ENCODE data around the gene MYZAP.

MYZAP gene

DNA sequence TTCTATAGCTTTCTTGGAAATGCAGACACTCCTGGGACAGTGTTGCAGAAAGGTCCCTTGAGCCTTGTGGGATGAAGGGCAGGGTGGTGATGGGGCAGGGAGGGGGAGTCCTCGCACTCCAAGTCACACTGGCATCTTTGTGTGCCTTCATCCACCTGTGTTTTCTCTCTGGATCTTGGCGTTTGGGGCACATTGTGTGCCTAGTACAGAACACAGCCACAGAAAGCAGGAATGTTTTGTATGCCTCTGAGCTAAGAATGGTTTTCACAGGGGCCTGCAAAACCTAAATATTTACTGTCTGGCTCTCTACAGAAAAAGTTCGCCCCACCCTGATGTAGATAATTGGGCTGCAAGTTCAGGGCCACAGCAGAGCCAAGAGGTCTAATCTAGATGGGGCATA, 5.7 kb downstream of the MYZAP start:
- Histone ChIP-seq H3K4me3 (ENCODE audit: insufficient read depth in 1 of 2, low read depth in 1 of 2, low read length in 2 of 2) (no peak overlapping the region), H2BK15ac (ENCODE audit: low read depth, poor library complexity, severe bottlenecking) (no peak overlapping the region), H2AFZ (ENCODE audit: low read depth, low read length) (no peak overlapping the region), H3K23ac (ENCODE audit: low read length in 2 of 2) (no peak overlapping the region), H3K79me1 (replicated peaks; ENCODE audit: low read length, poor library complexity, severe bottlenecking) (no peaks in the 10 kb centered on the region), H3K9me3 (ENCODE audit: control insufficient read depth, low read length) (no peaks in the 10 kb centered on the region), H4K8ac (ENCODE audit: low read length) (no peak overlapping the region), H2BK5ac (ENCODE audit: low read depth, low read length, poor library complexity, severe bottlenecking) (no peak overlapping the region), H3K4me1 (ENCODE audit: control insufficient read depth, insufficient read depth, low read depth, low read length) (no peaks in the 10 kb centered on the region), H2BK12ac (ENCODE audit: low read length in 2 of 2) (no peak overlapping the region), H3K9ac (ENCODE audit: low read length) (no peak overlapping the region), H3K27ac (ENCODE audit: low read length, poor library complexity, severe bottlenecking) (no peak overlapping the region), H2BK120ac (ENCODE audit: low read depth, low read length) (no peak overlapping the region), H3K4ac (ENCODE audit: low read depth in 1 of 2, low read length in 2 of 2) (no peak overlapping the region), H4K91ac (ENCODE audit: low read length) (no peak overlapping the region), H2AK5ac (ENCODE audit: low read length, severe bottlenecking) (no peak overlapping the region), H3K14ac (ENCODE audit: low read length in 2 of 2) (no peak overlapping the region), H3K18ac (ENCODE audit: low read depth in 1 of 2, low read length in 2 of 2) (no peak overlapping the region), H3K27me3 (ENCODE audit: control insufficient read depth in 1 of 2, insufficient read depth in 1 of 2, low read length in 2 of 2) (peaks cover 10 to 60% of the 10 kb centered on the region in 2 experiments), H3K36me3 (ENCODE audit: control insufficient read depth in 1 of 2, insufficient read depth in 2 of 2, low read depth in 1 of 2, low read length in 2 of 2) (no peaks in the 10 kb centered on the region), H3K4me2 (ENCODE audit: low read length, poor library complexity, severe bottlenecking) (no peak overlapping the region)
- WGBS: 99% methylated on average over 3 of the region's 3 CpGs
- no peak for DNase-seq

- H3K18ac ChIP-seq (ENCODE audit: low read depth in 1 of 2, low read length in 2 of 2): no peak overlapping the region
- H3K9me3 ChIP-seq (ENCODE audit: control insufficient read depth, low read length): no peaks in the 10 kb centered on the region
- no peak overlapping the region for H2AK5ac ChIP-seq (ENCODE audit: low read length, severe bottlenecking)
- no peak overlapping the region for H3K4ac ChIP-seq (ENCODE audit: low read depth in 1 of 2, low read length in 2 of 2)
- H2BK5ac ChIP-seq (ENCODE audit: low read depth, low read length, poor library complexity, severe bottlenecking): no peak overlapping the region
- H2BK15ac ChIP-seq (ENCODE audit: low read depth, poor library complexity, severe bottlenecking): no peak overlapping the region
- H3K27me3 ChIP-seq (ENCODE audit: control insufficient read depth in 1 of 2, insufficient read depth in 1 of 2, low read length in 2 of 2): peaks cover 10 to 51% of the 10 kb centered on the region in 2 experiments
- H2BK120ac ChIP-seq (ENCODE audit: low read depth, low read length): no peak overlapping the region
- no peaks in the 10 kb centered on the region for H3K79me1 ChIP-seq (replicated peaks; ENCODE audit: low read length, poor library complexity, severe bottlenecking)
- H2AFZ ChIP-seq (ENCODE audit: low read depth, low read length): no peak overlapping the region
- no peak for DNase-seq
- H3K9ac ChIP-seq (ENCODE audit: low read length): no peak overlapping the region
- H3K14ac ChIP-seq (ENCODE audit: low read length in 2 of 2): no peak overlapping the region
- H3K36me3 ChIP-seq (ENCODE audit: control insufficient read depth in 1 of 2, insufficient read depth in 2 of 2, low read depth in 1 of 2, low read length in 2 of 2): no peaks in the 10 kb centered on the region
- H3K23ac ChIP-seq (ENCODE audit: low read length in 2 of 2): no peak overlapping the region
- H3K4me2 ChIP-seq (ENCODE audit: low read length, poor library complexity, severe bottlenecking): no peak overlapping the region
- H3K4me3 ChIP-seq (ENCODE audit: insufficient read depth in 1 of 2, low read depth in 1 of 2, low read length in 2 of 2): no peak overlapping the region
- no peak overlapping the region for H2BK12ac ChIP-seq (ENCODE audit: low read length in 2 of 2)
- no peak overlapping the region for H4K91ac ChIP-seq (ENCODE audit: low read length)
- no peaks in the 10 kb centered on the region for H3K4me1 ChIP-seq (ENCODE audit: control insufficient read depth, insufficient read depth, low read depth, low read length)
- H4K8ac ChIP-seq (ENCODE audit: low read length): no peak overlapping the region
- WGBS: 90% methylated on average over 5 of the region's 5 CpGs
- H3K27ac ChIP-seq (ENCODE audit: low read length, poor library complexity, severe bottlenecking): no peak overlapping the region
Observed at GRCh38 chr15:57598346-57598745, 6.6 kb downstream of the MYZAP start.

GRCh38 chr15:57599296-57599810, 7.6 kb downstream of the MYZAP start:
- no peak overlapping the region for H2BK5ac ChIP-seq (ENCODE audit: low read depth, low read length, poor library complexity, severe bottlenecking)
- H3K14ac ChIP-seq (ENCODE audit: low read length in 2 of 2): no peak overlapping the region
- no peak overlapping the region for H3K9ac ChIP-seq (ENCODE audit: low read length)
- H3K4me3 ChIP-seq (ENCODE audit: insufficient read depth in 1 of 2, low read depth in 1 of 2, low read length in 2 of 2): no peak overlapping the region
- H4K91ac ChIP-seq (ENCODE audit: low read length): no peak overlapping the region
- no peak overlapping the region for H2BK120ac ChIP-seq (ENCODE audit: low read depth, low read length)
- H2AK5ac ChIP-seq (ENCODE audit: low read length, severe bottlenecking): no peak overlapping the region
- H3K4me1 ChIP-seq (ENCODE audit: control insufficient read depth, insufficient read depth, low read depth, low read length): no peaks in the 10 kb centered on the region
- H3K79me1 ChIP-seq (replicated peaks; ENCODE audit: low read length, poor library complexity, severe bottlenecking): no peaks in the 10 kb centered on the region
- H2BK12ac ChIP-seq (ENCODE audit: low read length in 2 of 2): no peak overlapping the region
- no peak overlapping the region for H3K4me2 ChIP-seq (ENCODE audit: low read length, poor library complexity, severe bottlenecking)
- no peaks in the 10 kb centered on the region for H3K36me3 ChIP-seq (ENCODE audit: control insufficient read depth in 1 of 2, insufficient read depth in 2 of 2, low read depth in 1 of 2, low read length in 2 of 2)
- no peak overlapping the region for H2BK15ac ChIP-seq (ENCODE audit: low read depth, poor library complexity, severe bottlenecking)
- H3K23ac ChIP-seq (ENCODE audit: low read length in 2 of 2): no peak overlapping the region
- no peak for DNase-seq
- H4K8ac ChIP-seq (ENCODE audit: low read length): no peak overlapping the region
- no peak overlapping the region for H3K18ac ChIP-seq (ENCODE audit: low read depth in 1 of 2, low read length in 2 of 2)
- H3K9me3 ChIP-seq (ENCODE audit: control insufficient read depth, low read length): no peaks in the 10 kb centered on the region
- H3K27me3 ChIP-seq (ENCODE audit: control insufficient read depth in 1 of 2, insufficient read depth in 1 of 2, low read length in 2 of 2): peaks cover 10 to 47% of the 10 kb centered on the region in 2 experiments
- no peak overlapping the region for H2AFZ ChIP-seq (ENCODE audit: low read depth, low read length)
- H3K4ac ChIP-seq (ENCODE audit: low read depth in 1 of 2, low read length in 2 of 2): no peak overlapping the region
- 87% methylated on average over 8 of the region's 10 CpGs for WGBS
- H3K27ac ChIP-seq (ENCODE audit: low read length, poor library complexity, severe bottlenecking): no peak overlapping the region

- no peak for DNase-seq
- H2BK120ac ChIP-seq (ENCODE audit: low read depth, low read length): no peak overlapping the region
- no peak overlapping the region for H2AK5ac ChIP-seq (ENCODE audit: low read length, severe bottlenecking)
- no peaks in the 10 kb centered on the region for H3K79me1 ChIP-seq (replicated peaks; ENCODE audit: low read length, poor library complexity, severe bottlenecking)
- H2AFZ ChIP-seq (ENCODE audit: low read depth, low read length): no peak overlapping the region
- H3K4ac ChIP-seq (ENCODE audit: low read depth in 1 of 2, low read length in 2 of 2): no peak overlapping the region
- H4K91ac ChIP-seq (ENCODE audit: low read length): no peak overlapping the region
- H3K4me1 ChIP-seq (ENCODE audit: control insufficient read depth, insufficient read depth, low read depth, low read length): no peaks in the 10 kb centered on the region
- no peaks in the 10 kb centered on the region for H3K36me3 ChIP-seq (ENCODE audit: control insufficient read depth in 1 of 2, insufficient read depth in 2 of 2, low read depth in 1 of 2, low read length in 2 of 2)
- no peak overlapping the region for H3K23ac ChIP-seq (ENCODE audit: low read length in 2 of 2)
- H3K14ac ChIP-seq (ENCODE audit: low read length in 2 of 2): no peak overlapping the region
- no peak overlapping the region for H2BK12ac ChIP-seq (ENCODE audit: low read length in 2 of 2)
- no CpG with 5 or more reads among the region's 1 CpG for WGBS
- peaks cover 10 to 49% of the 10 kb centered on the region in 2 experiments for H3K27me3 ChIP-seq (ENCODE audit: control insufficient read depth in 1 of 2, insufficient read depth in 1 of 2, low read length in 2 of 2)
- H3K27ac ChIP-seq (ENCODE audit: low read length, poor library complexity, severe bottlenecking): no peak overlapping the region
- H3K9ac ChIP-seq (ENCODE audit: low read length): no peak overlapping the region
- no peak overlapping the region for H2BK15ac ChIP-seq (ENCODE audit: low read depth, poor library complexity, severe bottlenecking)
- no peak overlapping the region for H3K18ac ChIP-seq (ENCODE audit: low read depth in 1 of 2, low read length in 2 of 2)
- H4K8ac ChIP-seq (ENCODE audit: low read length): no peak overlapping the region
- no peak overlapping the region for H2BK5ac ChIP-seq (ENCODE audit: low read depth, low read length, poor library complexity, severe bottlenecking)
- H3K4me3 ChIP-seq (ENCODE audit: insufficient read depth in 1 of 2, low read depth in 1 of 2, low read length in 2 of 2): no peak overlapping the region
- H3K9me3 ChIP-seq (ENCODE audit: control insufficient read depth, low read length): no peaks in the 10 kb centered on the region
- no peak overlapping the region for H3K4me2 ChIP-seq (ENCODE audit: low read length, poor library complexity, severe bottlenecking)
Observed at GRCh38 chr15:57600197-57600596, 8.5 kb downstream of the MYZAP start.

All from mesenchymal stem cell (in vitro differentiated cells and primary cell).